SK-N-SH (cell line): ENCODE measurements around the gene GNG12. TPM values are rescaled to one million over a fixed set of nuclear protein-coding genes. Genes with fewer than 3 reads are reported as not detected.

ENCODE experiments used
- CTCF ChIA-PET: fragments of 300-600, 350-600 bp; formaldehyde crosslinking; extraction: SDS; loops from one replicate; lab custom pipeline; 2021; lab: Yijun Ruan, JAX
- POLR2A ChIA-PET: fragments of 350-600 bp; sonication (Branson Sonifier 250); formaldehyde crosslinking; extraction: SDS; loops from one replicate; lab custom pipeline; 2020; ENCODE audit warnings: antibody characterized with exemption, inconsistent platforms; lab: Yijun Ruan, JAX
- DNase-seq: peaks from one replicate; pipeline ENCODE4 v3.0.0; 2012
- H2AFZ ChIP-seq: fragments of 200-600 bp; sonication (generic); 2 replicates; pipeline ENCODE4 v1.8.1; 2016; ENCODE audit warnings: antibody characterized with exemption, mild to moderate bottlenecking, low read depth
- H3F3A ChIP-seq: fragments of 200-600 bp; sonication (generic); replicated peaks from 2 replicates; pipeline ENCODE3; 2016; ENCODE audit warnings: antibody characterized with exemption, mild to moderate bottlenecking; ENCODE audit not compliant: insufficient read depth
- H3K27ac ChIP-seq, 2 experiments: fragments of 200-500 bp in 1 of 2; fragments of 200-600 bp in 1 of 2; sonication (Bioruptor generic) in 1 of 2; sonication (generic), shearing (Covaris generic) in 1 of 2; 2 replicates each; pipeline versions ENCODE4 v1.5.1 to v1.6.1; 2014 to 2016; ENCODE audit warnings: low read depth in 2 of 2, inconsistent platforms in 1 of 2, low read length in 1 of 2, mild to moderate bottlenecking in 1 of 2, mixed read lengths in 1 of 2
- H3K27me3 ChIP-seq: fragments of 200-600 bp; sonication (generic), shearing (Covaris generic); 2 replicates; pipeline ENCODE4 v1.6.1; 2016; ENCODE audit warnings: mixed run types; ENCODE audit not compliant: insufficient read depth
- H3K36me3 ChIP-seq, 2 experiments: fragments of 200-500 bp in 1 of 2; fragments of 200-600 bp in 1 of 2; sonication (Bioruptor generic) in 1 of 2; sonication (generic) in 1 of 2; replicated peaks in 1 of 2; 2 replicates each; pipeline versions ENCODE3 to v1.5.1; 2014 to 2016; ENCODE audit warnings: low read length in 1 of 2, mild to moderate bottlenecking in 1 of 2; ENCODE audit not compliant: insufficient read depth in 2 of 2, control insufficient read depth in 1 of 2
- H3K4me1 ChIP-seq, 2 experiments: fragments of 200-500 bp in 1 of 2; fragments of 200-600 bp in 1 of 2; sonication (Bioruptor generic) in 1 of 2; sonication (generic), shearing (Covaris generic) in 1 of 2; 2 replicates each; pipeline versions ENCODE4 v1.5.1 to v1.6.1; 2014 to 2016; ENCODE audit warnings: low read depth in 1 of 2, low read length in 1 of 2, mixed run types in 1 of 2; ENCODE audit not compliant: insufficient read depth in 2 of 2, control insufficient read depth in 1 of 2
- H3K4me2 ChIP-seq: fragments of 200-600 bp; sonication (generic), shearing (Covaris generic); 2 replicates; pipeline ENCODE4 v1.6.1; 2017; ENCODE audit warnings: mixed run types
- H3K4me3 ChIP-seq, 2 experiments: fragments of 200-500 bp in 1 of 2; fragments of 200-600 bp in 1 of 2; sonication (Bioruptor generic) in 1 of 2; sonication (generic), shearing (Covaris generic) in 1 of 2; 2 replicates each; pipeline versions ENCODE4 v1.5.1 to v1.8.1; 2014 to 2016; ENCODE audit warnings: low read depth in 2 of 2, inconsistent platforms in 1 of 2, low read length in 1 of 2, mild to moderate bottlenecking in 1 of 2, mixed read lengths in 1 of 2, moderate library complexity in 1 of 2
- H3K79me2 ChIP-seq: fragments of 200-600 bp; sonication (generic); 2 replicates; pipeline ENCODE4 v1.8.1; 2017; ENCODE audit warnings: mild to moderate bottlenecking; ENCODE audit not compliant: insufficient read depth
- H3K9ac ChIP-seq: fragments of 200-600 bp; sonication (generic); 2 replicates; pipeline ENCODE4 v1.6.1; 2017; ENCODE audit warnings: mixed run types
- H3K9me2 ChIP-seq: fragments of 200-600 bp; sonication (generic); 2 replicates; pipeline ENCODE4 v1.6.1; 2017; ENCODE audit warnings: mixed run types
- H3K9me3 ChIP-seq: fragments of 200-600 bp; sonication (generic); 2 replicates; pipeline ENCODE4 v1.6.1; 2017; ENCODE audit warnings: mixed run types, mild to moderate bottlenecking, moderate library complexity
- H4K20me1 ChIP-seq: fragments of 200-600 bp; sonication (generic); 2 replicates; pipeline ENCODE4 v1.6.1; 2017; ENCODE audit warnings: mild to moderate bottlenecking, mixed run types; ENCODE audit not compliant: insufficient read depth
- CHD2 ChIP-seq: fragments of 150-350 bp; IDR thresholded peaks from 2 replicates; pipeline ENCODE4 v1.6.1; 2018; ENCODE audit warnings: low read length; ENCODE audit not compliant: partially characterized antibody
- CTCF ChIP-seq: fragments of 200-600 bp; sonication (generic); IDR thresholded peaks from 2 replicates; pipeline ENCODE4 v1.6.1; 2017; ENCODE audit warnings: antibody characterized with exemption, mild to moderate bottlenecking, moderate library complexity
- FOXJ3 ChIP-seq: sonication (generic); formaldehyde crosslinking; IDR thresholded peaks from 2 replicates; pipeline ENCODE4 v1.5.1; 2020; ENCODE audit warnings: mild to moderate bottlenecking, missing genetic modification reagents
- FOXM1 ChIP-seq: IDR thresholded peaks from 2 replicates; pipeline ENCODE4 v1.4.0; 2012; ENCODE audit warnings: low read depth, mild to moderate bottlenecking
- GABPA ChIP-seq: IDR thresholded peaks from 2 replicates; pipeline ENCODE4 v1.4.0; 2012; ENCODE audit warnings: low read depth, mild to moderate bottlenecking
- MAX ChIP-seq: IDR thresholded peaks from 2 replicates; pipeline ENCODE4 v1.4.0; 2012; ENCODE audit warnings: low read depth
- MXI1 ChIP-seq: IDR thresholded peaks from 2 replicates; pipeline ENCODE4 v1.6.1; 2012; ENCODE audit warnings: mild to moderate bottlenecking, low read depth, low read length, improper control_type of control experiment
- NRF1 ChIP-seq: IDR thresholded peaks from 2 replicates; pipeline ENCODE4 v1.6.1; 2012; ENCODE audit warnings: low read depth, mild to moderate bottlenecking, low read length
- POLR2AphosphoS5 ChIP-seq: IDR thresholded peaks from 2 replicates; pipeline ENCODE4 v1.6.1; 2012; ENCODE audit warnings: low read depth, low read length
- RCOR1 ChIP-seq: fragments of 150-350 bp; IDR thresholded peaks from 2 replicates; pipeline ENCODE4 v1.6.1; 2017; ENCODE audit warnings: antibody characterized with exemption, low read length
- REST ChIP-seq: IDR thresholded peaks from 2 replicates; pipeline ENCODE4 v1.6.1; 2012; ENCODE audit warnings: mild to moderate bottlenecking, low read depth, low read length, moderate library complexity
- RXRA ChIP-seq: IDR thresholded peaks from 2 replicates; pipeline ENCODE4 v1.4.0; 2012; ENCODE audit warnings: low read depth, mild to moderate bottlenecking, borderline replicate concordance
- TAF1 ChIP-seq: IDR thresholded peaks from 2 replicates; pipeline ENCODE4 v1.6.1; 2012; ENCODE audit warnings: low read depth, mild to moderate bottlenecking, low read length, moderate library complexity, borderline replicate concordance
- TCF12 ChIP-seq: IDR thresholded peaks from 2 replicates; pipeline ENCODE4 v1.4.0; 2012
- USF2 ChIP-seq: fragments of 150-350 bp; IDR thresholded peaks from 2 replicates; pipeline ENCODE4 v1.6.1; 2017; ENCODE audit warnings: antibody characterized with exemption, low read length, low read depth, borderline replicate concordance
- YY1 ChIP-seq: IDR thresholded peaks from 2 replicates; pipeline ENCODE4 v1.4.0; 2012; ENCODE audit warnings: low read depth, mild to moderate bottlenecking
- WGBS: methylation state at CpG from one replicate; pipeline ENCODE4 v1.1.6; 2017; ENCODE audit warnings: low lambda C conversion rate; 5-methylcytosine and 5-hydroxymethylcytosine counted together
- polyA plus RNA-seq, 3 experiments: library from polyadenylated mRNA; depleted of rRNA; stranded (reverse); fragments of >200 nt; gene quantifications; 2 replicates each; pipeline ENCODE4 v1.2.3, GENCODE V29; 2012

Gene GNG12
- polyA plus RNA-seq, 1 of the 3 experiments (the other 2 are of a cell fraction): 41.2 TPM

GRCh38 chr1:67846538-67846937 is 13.3 kb upstream of the GNG12 start:
- Histone ChIP-seq H2AFZ (no peak overlapping the region), H3K79me2 (no peaks in the 10 kb centered on the region), H3K27me3 (no peaks in the 10 kb centered on the region), H4K20me1 (no peaks in the 10 kb centered on the region), H3K4me3 (no peak overlapping the region), H3K9me2 (no peaks in the 10 kb centered on the region), H3K36me3 (no peaks in the 10 kb centered on the region), H3K4me1 (peaks cover 4 to 20% of the 10 kb centered on the region in 2 experiments), H3K4me2 (no peak overlapping the region), H3F3A (peaks cover 12% of the 10 kb centered on the region), H3K27ac (no peak overlapping the region), H3K9ac (no peak overlapping the region), H3K9me3 (no peaks in the 10 kb centered on the region)
- no peak for DNase-seq
- TF ChIP-seq TCF12: no peak
- no peak for TF ChIP-seq RCOR1
- no peak for TF ChIP-seq CHD2
- TF ChIP-seq FOXM1: no peak
- TF ChIP-seq NRF1: no peak
- no peak for TF ChIP-seq FOXJ3 (CRISPR knock-in tag)
- no peak for TF ChIP-seq TAF1
- TF ChIP-seq YY1: no peak
- TF ChIP-seq GABPA: no peak
- TF ChIP-seq REST: no peak
- no peak for TF ChIP-seq POLR2AphosphoS5
- TF ChIP-seq MAX: no peak
- TF ChIP-seq USF2: no peak
- no peak for TF ChIP-seq CTCF
- TF ChIP-seq RXRA: no peak
- TF ChIP-seq MXI1: no peak
- ChIA-PET POLR2A (no interaction called here), CTCF (interaction anchor here (0.7 to 9.2 kb wide), 3 partner anchors 16 to 86 kb away, joined by 3 to 60 read pairs (median 3); no protein-coding TSS in a partner anchor)
- 100% methylated on average over 1 of the region's 1 CpG for WGBS
